Osteoblast (primary cell): ENCODE measurements around the gene LIF. TPM values are rescaled to one million over a fixed set of nuclear protein-coding genes. Genes with fewer than 3 reads are reported as not detected.

Experiments
- DNase-seq: peaks from one replicate; pipeline ENCODE4 v3.0.0; 2011; ENCODE audit warnings: low spot score, mixed read lengths; ENCODE audit not compliant: insufficient read length; ENCODE audit errors: missing footprints
- H2AFZ ChIP-seq: 2 replicates; pipeline ENCODE4 v1.6.0; 2011; ENCODE audit warnings: mild to moderate bottlenecking, low read length
- H3K27ac ChIP-seq: 2 replicates; pipeline ENCODE4 v1.5.1; 2011; ENCODE audit warnings: mild to moderate bottlenecking, low read depth, low read length, moderate library complexity
- H3K27me3 ChIP-seq: 2 replicates; pipeline ENCODE4 v1.6.0; 2012; ENCODE audit warnings: mild to moderate bottlenecking, control low read depth, inconsistent platforms, low read length, moderate library complexity; ENCODE audit not compliant: insufficient read depth
- H3K36me3 ChIP-seq: 2 replicates; pipeline ENCODE4 v1.5.1; 2011; ENCODE audit warnings: mild to moderate bottlenecking, low read length, control low read depth, moderate library complexity; ENCODE audit not compliant: insufficient read depth
- H3K4me1 ChIP-seq: 2 replicates; pipeline ENCODE4 v1.5.1; 2011; ENCODE audit warnings: mild to moderate bottlenecking, low read length, control low read depth, moderate library complexity; ENCODE audit not compliant: insufficient read depth
- H3K4me2 ChIP-seq: 2 replicates; pipeline ENCODE4 v1.6.0; 2011; ENCODE audit warnings: mild to moderate bottlenecking, low read length; ENCODE audit not compliant: insufficient read depth
- H3K4me3 ChIP-seq: fragments of 200-600 bp; sonication (generic); 3 replicates; pipeline ENCODE4 v1.5.1; 2012; ENCODE audit warnings: mild to moderate bottlenecking, low read length, inconsistent platforms; ENCODE audit not compliant: insufficient read depth
- H3K79me2 ChIP-seq: 2 replicates; pipeline ENCODE4 v1.6.0; 2012; ENCODE audit warnings: mild to moderate bottlenecking, low read length, control low read depth, inconsistent platforms; ENCODE audit not compliant: insufficient read depth
- H3K9me3 ChIP-seq: 2 replicates; pipeline ENCODE4 v1.5.1; 2011; ENCODE audit warnings: low read depth, low read length, control low read depth
- H4K20me1 ChIP-seq: 2 replicates; pipeline ENCODE4 v1.6.0; 2012; ENCODE audit warnings: mild to moderate bottlenecking, low read length, control low read depth; ENCODE audit not compliant: insufficient read depth
- CTCF ChIP-seq: IDR thresholded peaks from 2 replicates; pipeline ENCODE4 v1.5.1; 2011; ENCODE audit warnings: mild to moderate bottlenecking, low read depth, low read length, moderate library complexity; ENCODE audit errors: extremely low read depth
- total RNA-seq: library from RNA; depleted of rRNA; stranded (reverse); fragments of >200 nt; gene quantifications from 2 replicates; pipeline ENCODE4 v1.2.3, GENCODE V29; 2012

LIF gene
- total RNA-seq, 1 donor, result 3.3 TPM

DNA sequence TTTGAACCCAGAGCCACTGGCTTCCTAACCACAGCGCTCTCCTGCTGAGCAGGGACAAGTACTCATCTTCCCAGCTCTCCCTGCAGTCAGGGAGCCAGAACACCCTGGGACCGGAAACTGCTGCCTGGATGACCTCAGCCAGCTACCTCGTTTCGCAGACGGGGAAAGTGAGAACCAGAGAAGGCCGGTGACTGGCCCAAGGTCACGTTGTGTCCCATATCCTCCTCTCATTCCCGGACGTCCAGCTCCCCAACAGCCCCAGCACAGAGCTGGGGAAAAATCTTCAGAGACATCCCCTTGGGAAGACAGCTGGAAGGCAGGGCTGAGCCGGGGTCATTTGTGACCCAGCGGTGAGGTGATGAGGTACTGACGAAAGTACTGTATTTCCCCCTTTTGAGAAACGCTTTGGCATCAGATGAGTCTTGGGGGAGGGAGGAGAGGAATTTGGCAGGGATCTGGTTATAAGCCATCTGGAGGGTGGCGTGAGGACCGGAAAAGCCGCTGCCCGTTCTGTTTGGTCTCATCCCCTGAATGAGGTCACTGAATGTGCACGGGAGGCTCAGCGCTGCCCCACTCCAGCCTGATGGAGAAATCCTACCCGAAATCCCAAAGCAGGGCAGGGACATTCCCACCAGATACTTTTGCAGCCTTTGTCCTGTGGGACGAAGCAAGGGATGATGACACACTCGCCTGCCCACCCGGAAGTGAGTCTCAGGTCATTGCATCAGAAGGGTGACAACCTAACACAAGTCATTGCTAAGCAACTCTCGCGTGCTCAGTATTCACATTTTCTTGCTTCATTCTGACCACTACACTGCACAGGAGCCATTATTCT lies 41.1 kb downstream of the LIF start:
- Histone ChIP-seq H3K4me3 (peak overlapping the region; percentile 3), H4K20me1 (no peaks in the 10 kb centered on the region), H2AFZ (no peak overlapping the region), H3K4me2 (peak overlapping the region; percentile 49), H3K9me3 (no peaks in the 10 kb centered on the region), H3K4me1 (peaks cover 59% of the 10 kb centered on the region), H3K27ac (peak overlapping the region; percentile 100), H3K79me2 (no peaks in the 10 kb centered on the region), H3K27me3 (no peaks in the 10 kb centered on the region), H3K36me3 (no peaks in the 10 kb centered on the region)
- no peak for TF ChIP-seq CTCF
- DNase-seq, result peak; percentile 94

GRCh38 chr22:30204742-30205111 lies 41.8 kb downstream of the LIF start:
- peak overlapping the region; percentile 100 for H3K27ac ChIP-seq
- H3K9me3 ChIP-seq, result no peaks in the 10 kb centered on the region
- peak overlapping the region; percentile 49 for H3K4me2 ChIP-seq
- H3K36me3 ChIP-seq, result no peaks in the 10 kb centered on the region
- DNase-seq, result no peak
- H4K20me1 ChIP-seq, result no peaks in the 10 kb centered on the region
- TF ChIP-seq CTCF, result no peak
- no peaks in the 10 kb centered on the region for H3K27me3 ChIP-seq
- no peak overlapping the region for H3K4me3 ChIP-seq
- no peak overlapping the region for H2AFZ ChIP-seq
- peaks cover 51% of the 10 kb centered on the region for H3K4me1 ChIP-seq
- no peaks in the 10 kb centered on the region for H3K79me2 ChIP-seq

DNA sequence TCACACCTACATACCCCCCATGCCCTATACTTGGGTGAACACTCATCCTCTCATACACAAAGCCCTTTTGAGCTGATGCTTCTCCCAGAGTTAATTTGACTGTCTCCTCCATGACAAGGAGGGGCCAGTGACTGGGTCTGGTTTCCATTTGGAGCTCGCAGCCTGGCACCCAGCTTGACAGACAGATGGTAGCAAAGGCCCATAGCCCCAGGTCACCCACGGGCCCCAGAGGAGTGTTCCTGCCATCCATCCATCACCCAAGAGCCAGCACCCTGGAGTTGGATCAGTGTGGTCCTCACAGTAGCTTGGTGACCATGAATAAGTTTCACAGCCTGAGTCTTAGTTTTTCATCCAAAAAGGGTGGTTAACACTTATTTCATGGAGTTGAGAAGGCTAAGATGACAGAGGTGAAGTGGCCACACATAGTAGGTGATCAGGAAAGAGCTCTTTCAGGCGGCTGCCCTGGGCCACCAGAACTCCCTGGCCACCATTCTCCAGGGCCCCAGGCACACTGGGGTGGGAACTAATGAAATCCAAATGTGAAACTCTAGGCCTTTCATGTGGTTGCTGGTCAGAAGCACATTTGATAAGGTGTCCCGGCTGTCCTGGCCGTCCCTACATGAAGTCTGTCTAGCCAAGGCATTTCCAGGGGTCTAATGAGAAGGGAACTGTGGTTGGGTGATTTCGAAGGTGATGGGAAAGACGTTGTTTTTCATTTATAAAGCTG lies 42.4 kb downstream of the LIF start:
- peaks cover 47% of the 10 kb centered on the region for H3K4me1 ChIP-seq
- H3K79me2 ChIP-seq, result no peaks in the 10 kb centered on the region
- no peak overlapping the region for H3K4me3 ChIP-seq
- no peaks in the 10 kb centered on the region for H3K36me3 ChIP-seq
- peak overlapping the region; percentile 100 for H3K27ac ChIP-seq
- H3K27me3 ChIP-seq, result no peaks in the 10 kb centered on the region
- DNase-seq, result no peak
- no peaks in the 10 kb centered on the region for H4K20me1 ChIP-seq
- TF ChIP-seq CTCF, result no peak
- H3K9me3 ChIP-seq, result no peaks in the 10 kb centered on the region
- no peak overlapping the region for H2AFZ ChIP-seq
- peak overlapping the region; percentile 49 for H3K4me2 ChIP-seq

- Histone ChIP-seq H3K4me3 (no peak overlapping the region), H3K79me2 (no peaks in the 10 kb centered on the region), H3K36me3 (no peaks in the 10 kb centered on the region), H2AFZ (no peak overlapping the region), H3K4me1 (peaks cover 34% of the 10 kb centered on the region), H3K9me3 (no peaks in the 10 kb centered on the region), H4K20me1 (no peaks in the 10 kb centered on the region), H3K27ac (peak overlapping the region; percentile 80), H3K27me3 (no peaks in the 10 kb centered on the region), H3K4me2 (no peak overlapping the region)
- DNase-seq, result no peak
- TF ChIP-seq CTCF, result no peak
Measured at GRCh38 chr22:30202531-30203006, 44.0 kb downstream of the LIF start.
